HepG2 (cell line): ENCODE results near the gene ALX3. TPM values are rescaled to one million over a fixed set of nuclear protein-coding genes. Genes with fewer than 3 reads are reported as not detected.

Experiments
- ATAC-seq: fragments of 200-7000 bp; cut with Tn5 transposase; 3 replicates; pipeline ENCODE4 v1.9.1; 2020; ENCODE audit warnings: mild to moderate bottlenecking, moderate library complexity
- BruUV-seq: library from RNA; stranded (reverse); fragments of 400-500 nt; replicated peaks from 2 replicates; lab custom pipeline; 2021; lab: Mats Ljungman, UMichigan
- CTCF ChIA-PET: fragments of 300-600 bp; formaldehyde crosslinking; extraction: SDS; loops from one replicate; lab custom pipeline; 2021; ENCODE audit warnings: low total read pairs, inconsistent platforms, low intra/inter-chr PET ratio; lab: Yijun Ruan, JAX
- POLR2A ChIA-PET: fragments of 350-600 bp; sonication (Branson Sonifier 250); formaldehyde crosslinking; loops from one replicate; lab custom pipeline; 2020; ENCODE audit warnings: antibody characterized with exemption, inconsistent platforms; lab: Yijun Ruan, JAX
- DNase-seq: peaks from one replicate; pipeline ENCODE4 v3.0.0-alpha.2; 2015; ENCODE audit warnings: low spot score
- FAIRE-seq: peaks from 3 replicates; lab custom pipeline; 2011; peaks lifted over from hg19 to GRCh38; lab: Jason Lieb, UNC
- H2AFZ ChIP-seq: one replicate; pipeline ENCODE4 v1.6.1; 2011; ENCODE audit warnings: low read length, inconsistent platforms
- H3K27ac ChIP-seq: fragments of 300-600 bp; 3 replicates; pipeline ENCODE4 v1.8.0; 2011; ENCODE audit warnings: mixed run types, mild to moderate bottlenecking, mixed read lengths, low read length, inconsistent platforms; ENCODE audit not compliant: insufficient read depth; ENCODE audit errors: extremely low read length
- H3K27me3 ChIP-seq, 2 experiments: fragments of 200-600 bp in 1 of 2; 2 replicates in 1 of 2; 3 replicates in 1 of 2; pipeline versions ENCODE4 v1.6.0 to v1.8.0; 2011; ENCODE audit warnings: low read length in 2 of 2, mild to moderate bottlenecking in 2 of 2, moderate library complexity in 2 of 2, inconsistent platforms in 1 of 2; ENCODE audit not compliant: insufficient read depth in 2 of 2, control insufficient read depth in 1 of 2
- H3K36me3 ChIP-seq, 2 experiments: fragments of 200-600 bp in 1 of 2; replicated peaks in 1 of 2; 2 replicates in 1 of 2; 3 replicates in 1 of 2; pipeline versions ENCODE4 v1.5.1 to v1.8.0; 2011; ENCODE audit warnings: low read length in 2 of 2, inconsistent platforms in 1 of 2; ENCODE audit not compliant: insufficient read depth in 2 of 2, control insufficient read depth in 1 of 2
- H3K4me1 ChIP-seq: 2 replicates; pipeline ENCODE4 v1.5.1; 2012; ENCODE audit warnings: low read length, inconsistent platforms; ENCODE audit not compliant: insufficient read depth
- H3K4me2 ChIP-seq: 2 replicates; pipeline ENCODE4 v1.6.0; 2011; ENCODE audit warnings: low read depth, low read length, inconsistent platforms
- H3K4me3 ChIP-seq, 3 experiments: fragments of 200-600 bp in 1 of 3; sonication (generic), shearing (Covaris generic) in 1 of 3; replicated peaks in 1 of 3; 2 replicates each; pipeline ENCODE4 v1.5.1; 2011 to 2016; ENCODE audit warnings: low read length in 3 of 3, inconsistent platforms in 2 of 3, low read depth in 2 of 3, mild to moderate bottlenecking in 2 of 3, control low read depth in 1 of 3, mixed read lengths in 1 of 3; ENCODE audit not compliant: insufficient read depth in 1 of 3
- H3K79me2 ChIP-seq: one replicate; pipeline ENCODE4 v1.6.1; 2011; ENCODE audit warnings: low read length, inconsistent platforms; ENCODE audit not compliant: insufficient read depth
- H3K9ac ChIP-seq: 2 replicates; pipeline ENCODE4 v1.6.0; 2011; ENCODE audit warnings: mild to moderate bottlenecking, low read depth, low read length, inconsistent platforms; ENCODE audit not compliant: insufficient read depth
- H3K9me3 ChIP-seq: 2 replicates; pipeline ENCODE4 v1.5.1; 2012; ENCODE audit warnings: mild to moderate bottlenecking, low read length
- H4K20me1 ChIP-seq: 2 replicates; pipeline ENCODE4 v1.6.0; 2011; ENCODE audit warnings: inconsistent platforms, mild to moderate bottlenecking, low read length, moderate library complexity; ENCODE audit not compliant: insufficient read depth
- AGO2 ChIP-seq: fragments of 200-400 bp; formaldehyde crosslinking; optimal IDR thresholded peaks from 2 replicates; pipeline ENCODE3; 2017; ENCODE audit warnings: mild to moderate bottlenecking, low read depth, low read length, moderate library complexity
- KLF15 ChIP-seq: sonication (generic); formaldehyde crosslinking; IDR thresholded peaks from 2 replicates; pipeline ENCODE4 v1.8.1; 2023; ENCODE audit warnings: borderline replicate concordance, mild to moderate bottlenecking, inconsistent platforms, missing genetic modification reagents, mixed read lengths
- LCORL ChIP-seq, 2 experiments: fragments of 450-650 bp in 1 of 2; sonication (generic) in 1 of 2; formaldehyde crosslinking in 1 of 2; IDR thresholded peaks; 2 replicates each; pipeline versions ENCODE4 v1.5.0 to v1.6.1; 2017 to 2020; ENCODE audit warnings: antibody characterized with exemption in 1 of 2, missing genetic modification reagents in 1 of 2
- NKX3-1 ChIP-seq: sonication (generic); formaldehyde crosslinking; IDR thresholded peaks from 2 replicates; pipeline ENCODE4 v1.5.0; 2020; ENCODE audit warnings: missing genetic modification reagents
- SMYD3 ChIP-seq: sonication (generic); formaldehyde crosslinking; IDR thresholded peaks from 2 replicates; pipeline ENCODE4 v1.8.1; 2023; ENCODE audit warnings: mild to moderate bottlenecking, missing genetic modification reagents
- whole genome bisulfite sequencing: methylation state at CpG from one replicate; pipeline ENCODE4 v1.1.6; 2017; ENCODE audit warnings: low lambda C conversion rate; 5-methylcytosine and 5-hydroxymethylcytosine counted together
- in situ Hi-C: cut with HindIII; loops from 2 replicates; pipeline ENCODE4 v1.10.0; 2017; ENCODE audit warnings: low pct_unique_long_range_greater_than_20kb; ENCODE audit not compliant: extremely low pct_ligation_motif_present
- intact Hi-C: fragments of 100-400 bp; cut with micrococcal nuclease; formaldehyde crosslinking; loops from one replicate; pipeline ENCODE4 v1.10.0; 2022; ENCODE audit not compliant: unreplicated experiment
- polyA plus RNA-seq, 8 experiments: library from polyadenylated mRNA; depleted of rRNA in 3 of 8; stranded (reverse) in 7 of 8; unstranded in 1 of 8; fragments of >200 nt; fragmentation: Illumina TruSeq in 4 of 8; extraction: Trizol in 4 of 8; gene quantifications; 2 replicates each; pipeline versions ENCODE4 v1.2.1 to v1.2.3, GENCODE V29; 2011 to 2016; ENCODE audit warnings: low read depth in 4 of 8, missing spikeins in 1 of 8, mixed read lengths in 1 of 8; ENCODE audit not compliant: insufficient read depth in 1 of 8
- total RNA-seq, 5 experiments: library from RNA; depleted of rRNA; stranded (reverse); fragments of >200 nt; fragmentation: Illumina TruSeq; extraction: Trizol; gene quantifications; 2 replicates each; pipeline ENCODE4 v1.2.3, GENCODE V29; 2016; ENCODE audit warnings: low read depth in 1 of 5
- TF ChIP-seq, protein P1 (sequence below): sonication (generic); formaldehyde crosslinking; IDR thresholded peaks from 2 replicates; pipeline ENCODE4 v1.4.0; 2020; ENCODE audit warnings: missing genetic modification reagents

Gene ALX3
- total and polyA plus RNA-seq, 2 of the 13 experiments (the other 11 are each of a cell fraction or from before 2014, with no cell fraction given) = not detected

GRCh38 chr1:110050602-110051261 lies 19.7 kb downstream of the ALX3 start (continued):
- TF ChIP-seq, protein P1, sequence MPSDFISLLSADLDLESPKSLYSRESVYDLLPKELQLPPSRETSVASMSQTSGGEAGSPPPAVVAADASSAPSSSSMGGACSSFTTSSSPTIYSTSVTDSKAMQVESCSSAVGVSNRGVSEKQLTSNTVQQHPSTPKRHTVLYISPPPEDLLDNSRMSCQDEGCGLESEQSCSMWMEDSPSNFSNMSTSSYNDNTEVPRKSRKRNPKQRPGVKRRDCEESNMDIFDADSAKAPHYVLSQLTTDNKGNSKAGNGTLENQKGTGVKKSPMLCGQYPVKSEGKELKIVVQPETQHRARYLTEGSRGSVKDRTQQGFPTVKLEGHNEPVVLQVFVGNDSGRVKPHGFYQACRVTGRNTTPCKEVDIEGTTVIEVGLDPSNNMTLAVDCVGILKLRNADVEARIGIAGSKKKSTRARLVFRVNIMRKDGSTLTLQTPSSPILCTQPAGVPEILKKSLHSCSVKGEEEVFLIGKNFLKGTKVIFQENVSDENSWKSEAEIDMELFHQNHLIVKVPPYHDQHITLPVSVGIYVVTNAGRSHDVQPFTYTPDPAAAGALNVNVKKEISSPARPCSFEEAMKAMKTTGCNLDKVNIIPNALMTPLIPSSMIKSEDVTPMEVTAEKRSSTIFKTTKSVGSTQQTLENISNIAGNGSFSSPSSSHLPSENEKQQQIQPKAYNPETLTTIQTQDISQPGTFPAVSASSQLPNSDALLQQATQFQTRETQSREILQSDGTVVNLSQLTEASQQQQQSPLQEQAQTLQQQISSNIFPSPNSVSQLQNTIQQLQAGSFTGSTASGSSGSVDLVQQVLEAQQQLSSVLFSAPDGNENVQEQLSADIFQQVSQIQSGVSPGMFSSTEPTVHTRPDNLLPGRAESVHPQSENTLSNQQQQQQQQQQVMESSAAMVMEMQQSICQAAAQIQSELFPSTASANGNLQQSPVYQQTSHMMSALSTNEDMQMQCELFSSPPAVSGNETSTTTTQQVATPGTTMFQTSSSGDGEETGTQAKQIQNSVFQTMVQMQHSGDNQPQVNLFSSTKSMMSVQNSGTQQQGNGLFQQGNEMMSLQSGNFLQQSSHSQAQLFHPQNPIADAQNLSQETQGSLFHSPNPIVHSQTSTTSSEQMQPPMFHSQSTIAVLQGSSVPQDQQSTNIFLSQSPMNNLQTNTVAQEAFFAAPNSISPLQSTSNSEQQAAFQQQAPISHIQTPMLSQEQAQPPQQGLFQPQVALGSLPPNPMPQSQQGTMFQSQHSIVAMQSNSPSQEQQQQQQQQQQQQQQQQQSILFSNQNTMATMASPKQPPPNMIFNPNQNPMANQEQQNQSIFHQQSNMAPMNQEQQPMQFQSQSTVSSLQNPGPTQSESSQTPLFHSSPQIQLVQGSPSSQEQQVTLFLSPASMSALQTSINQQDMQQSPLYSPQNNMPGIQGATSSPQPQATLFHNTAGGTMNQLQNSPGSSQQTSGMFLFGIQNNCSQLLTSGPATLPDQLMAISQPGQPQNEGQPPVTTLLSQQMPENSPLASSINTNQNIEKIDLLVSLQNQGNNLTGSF (CRISPR knock-in tag) = no peak
- no peak for TF ChIP-seq SMYD3 (CRISPR knock-in tag)
- TF ChIP-seq NKX3-1 = no peak
- TF ChIP-seq KLF15 (CRISPR knock-in tag) = no peak
- TF ChIP-seq, all 625 proteins: peak for 0

- Histone ChIP-seq H3K4me3 (no peak overlapping the region), H2AFZ (no peak overlapping the region), H4K20me1 (0 out of 2 replicates have a peak, but pooled peaks cover 3% of the 10 kb centered on the region), H3K9me3 (no peaks in the 10 kb centered on the region), H3K4me2 (no peak overlapping the region), H3K36me3 (peaks cover 41 to 80% of the 10 kb centered on the region in 2 experiments), H3K4me1 (peaks cover 24% of the 10 kb centered on the region), H3K27me3 (no peaks in the 10 kb centered on the region), H3K27ac (no peak overlapping the region), H3K79me2 (no peaks in the 10 kb centered on the region), H3K9ac (no peak overlapping the region)
- in situ Hi-C loops = loop anchor here (5.0 kb wide), 1 partner anchor 57 kb away; no protein-coding TSS in a partner anchor
- ChIA-PET CTCF (no interaction called here), POLR2A (no interaction called here)
- FAIRE-seq (no peak), ATAC-seq (no peak), DNase-seq (no peak)
- intact Hi-C loops = no loop called here
- WGBS = 88% methylated on average over 11 of the region's 11 CpGs
- BruUV-seq = no TSS peak
- TF ChIP-seq, protein P1 (CRISPR knock-in tag) = no peak
- peak; percentile 19 for TF ChIP-seq AGO2
- TF ChIP-seq LCORL (IDR thresholded peaks at IDR 0.05) = 0 out of 2 replicates have a peak, but pooled peaks have one; percentile 36
- no peak for TF ChIP-seq LCORL (CRISPR knock-in tag; IDR thresholded peaks at IDR 0.05)
Observed at GRCh38 chr1:110049801-110050601, 20.5 kb downstream of the ALX3 start.
